Measurements from ENCODE around the gene EYA2. TPM values are rescaled to one million over a fixed set of nuclear protein-coding genes. Genes with fewer than 3 reads are reported as not detected.

The EYA2 gene
- total and polyA plus RNA-seq, 2 donors (not counting 3 experiments of a cell fraction or from before 2014, with no cell fraction given) = not detected

GRCh38 chr20:46894971-46895905 lies 595 bp downstream of the EYA2 start:
- Histone ChIP-seq H2AFZ (ENCODE audit: low read depth, low read length) (no peak overlapping the region), H3K27ac (ENCODE audit: insufficient read depth, low read depth, low read length) (no peak overlapping the region), H3K9ac (replicated peaks; ENCODE audit: extremely low read depth, insufficient read depth, low read length) (no peak overlapping the region), H3K9me1 (replicated peaks; ENCODE audit: control insufficient read depth, extremely low read depth, insufficient read depth, low read length) (no peaks in the 10 kb centered on the region), H3K4me1 (ENCODE audit: control insufficient read depth, extremely low read depth, insufficient read depth, low read length) (no peaks in the 10 kb centered on the region), H3K27me3 (ENCODE audit: control insufficient read depth in 2 of 2, insufficient read depth in 2 of 2, low read length in 2 of 2) (peaks cover 29 to 42% of the 10 kb centered on the region in 2 experiments), H3K36me3 (ENCODE audit: control insufficient read depth in 2 of 2, extremely low read depth in 1 of 2, insufficient read depth in 2 of 2, low read length in 2 of 2) (no peaks in the 10 kb centered on the region), H3K4me3 (replicated peaks in 1 of 3; ENCODE audit: insufficient read depth in 1 of 3, low read depth in 1 of 3, low read length in 3 of 3) (no peak overlapping the region), H3K9me3 (replicated peaks; ENCODE audit: control insufficient read depth, insufficient read depth, low read length) (no peaks in the 10 kb centered on the region), H3K79me2 (ENCODE audit: control insufficient read depth, insufficient read depth, low read length) (no peaks in the 10 kb centered on the region), H3K4me2 (ENCODE audit: insufficient read depth, low read length) (no peak overlapping the region), H4K20me1 (replicated peaks; ENCODE audit: control insufficient read depth, extremely low read depth, insufficient read depth, low read length) (no peaks in the 10 kb centered on the region)
- dilution Hi-C loops (cut with MboI; ENCODE audit: extremely low pct_ligation_motif_present, low sequenced_read_pairs) (no loop called here), intact Hi-C loops (cut with micrococcal nuclease) (no loop called here)
- no peak for FAIRE-seq
- no TSS peak for BruUV-seq (replicated peaks)
- ChIA-PET POLR2A (no interaction called here), CTCF (no interaction called here)
- TF ChIP-seq POLR2AphosphoS5 (IDR thresholded peaks at IDR 0.05; ENCODE audit: insufficient read depth, low read depth, low read length) (no peak), EZH2 (IDR thresholded peaks at IDR 0.05; ENCODE audit: borderline replicate concordance, low read depth, low read length, severe bottlenecking) (peak; percentile 6), POLR2A (IDR thresholded peaks at IDR 0.05; ENCODE audit: low read depth, low read length) (no peak), GATA2 (IDR thresholded peaks at IDR 0.05; ENCODE audit: insufficient read depth, insufficient read length, low read depth, low read length) (no peak), MYC (IDR thresholded peaks at IDR 0.05; ENCODE audit: low read depth, low read length) (no peak)
- TF ChIP-seq, protein P1, sequence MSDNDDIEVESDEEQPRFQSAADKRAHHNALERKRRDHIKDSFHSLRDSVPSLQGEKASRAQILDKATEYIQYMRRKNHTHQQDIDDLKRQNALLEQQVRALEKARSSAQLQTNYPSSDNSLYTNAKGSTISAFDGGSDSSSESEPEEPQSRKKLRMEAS (IDR thresholded peaks at IDR 0.05; ENCODE audit: insufficient read depth, insufficient read length) = no peak
- DNase-seq (ENCODE audit: low read depth, low spot score) = no peak

DNA sequence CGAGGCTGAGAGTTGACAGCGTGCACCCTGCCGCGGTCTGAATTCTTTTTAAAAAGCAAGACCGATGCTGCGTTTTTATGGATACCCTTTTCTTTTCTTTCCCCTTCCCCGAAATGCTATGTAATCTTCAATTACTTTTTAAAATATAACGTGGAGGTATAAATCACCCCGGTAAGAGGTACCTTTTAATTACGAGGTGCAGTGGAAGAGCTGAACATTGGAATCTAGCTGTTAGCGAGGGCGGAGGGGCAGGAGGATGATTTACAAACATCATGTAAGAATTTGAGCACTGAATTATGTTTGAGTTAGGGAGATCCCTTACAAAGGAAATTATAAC lies 1.2 kb downstream of the EYA2 start:
- H3K9ac ChIP-seq (replicated peaks; ENCODE audit: extremely low read depth, insufficient read depth, low read length) = no peak overlapping the region
- H3K27me3 ChIP-seq (ENCODE audit: control insufficient read depth in 2 of 2, insufficient read depth in 2 of 2, low read length in 2 of 2) = peaks cover 29 to 42% of the 10 kb centered on the region in 2 experiments
- no peaks in the 10 kb centered on the region for H3K9me3 ChIP-seq (replicated peaks; ENCODE audit: control insufficient read depth, insufficient read depth, low read length)
- CTCF ChIA-PET = no interaction called here
- dilution Hi-C loops (cut with MboI; ENCODE audit: extremely low pct_ligation_motif_present, low sequenced_read_pairs) = no loop called here
- H3K27ac ChIP-seq (ENCODE audit: insufficient read depth, low read depth, low read length) = no peak overlapping the region
- H3K4me1 ChIP-seq (ENCODE audit: control insufficient read depth, extremely low read depth, insufficient read depth, low read length) = no peaks in the 10 kb centered on the region
- intact Hi-C loops (cut with micrococcal nuclease) = no loop called here
- BruUV-seq (replicated peaks) = no TSS peak
- FAIRE-seq (no peak), DNase-seq (ENCODE audit: low read depth, low spot score) (no peak)
- H3K9me1 ChIP-seq (replicated peaks; ENCODE audit: control insufficient read depth, extremely low read depth, insufficient read depth, low read length) = no peaks in the 10 kb centered on the region
- no peak overlapping the region for H3K4me3 ChIP-seq (replicated peaks in 1 of 3; ENCODE audit: insufficient read depth in 1 of 3, low read depth in 1 of 3, low read length in 3 of 3)
- H2AFZ ChIP-seq (ENCODE audit: low read depth, low read length) = no peak overlapping the region
- H3K36me3 ChIP-seq (ENCODE audit: control insufficient read depth in 2 of 2, extremely low read depth in 1 of 2, insufficient read depth in 2 of 2, low read length in 2 of 2) = no peaks in the 10 kb centered on the region
- H3K4me2 ChIP-seq (ENCODE audit: insufficient read depth, low read length) = no peak overlapping the region
- POLR2A ChIA-PET = no interaction called here
- H3K79me2 ChIP-seq (ENCODE audit: control insufficient read depth, insufficient read depth, low read length) = no peaks in the 10 kb centered on the region
- no peaks in the 10 kb centered on the region for H4K20me1 ChIP-seq (replicated peaks; ENCODE audit: control insufficient read depth, extremely low read depth, insufficient read depth, low read length)
- TF ChIP-seq JUN (IDR thresholded peaks at IDR 0.05; ENCODE audit: borderline replicate concordance, insufficient read depth, insufficient read length, low read depth) (no peak), EZH2 (IDR thresholded peaks at IDR 0.05; ENCODE audit: borderline replicate concordance, low read depth, low read length, severe bottlenecking) (no peak), GATA2 (IDR thresholded peaks at IDR 0.05; ENCODE audit: insufficient read depth, insufficient read length, low read depth, low read length) (no peak), POLR2AphosphoS5 (IDR thresholded peaks at IDR 0.05; ENCODE audit: insufficient read depth, low read depth, low read length) (no peak), MYC (IDR thresholded peaks at IDR 0.05; ENCODE audit: low read depth, low read length) (no peak), CTCF (IDR thresholded peaks at IDR 0.05; ENCODE audit: extremely low read depth in 1 of 2, insufficient read depth in 1 of 2, low read depth in 1 of 2, low read length in 2 of 2) (no peak), FOS (IDR thresholded peaks at IDR 0.05; ENCODE audit: borderline replicate concordance, insufficient read depth, low read length) (no peak), POLR2A (IDR thresholded peaks at IDR 0.05; ENCODE audit: low read depth, low read length) (no peak)
- TF ChIP-seq, protein P1 (IDR thresholded peaks at IDR 0.05; ENCODE audit: insufficient read depth, insufficient read length) = no peak

All from endothelial cell of umbilical vein (primary cell).